Kidney epithelial cell (primary cell): Measurements from ENCODE around the gene NKX2-4. TPM values are rescaled to one million over a fixed set of nuclear protein-coding genes. Genes with fewer than 3 reads are reported as not detected.
"Not testable (repeated sequence)": the region's sequence is repeated elsewhere in the genome, so short reads cannot be mapped to it uniquely, and the experiment has no call there.

Experiments used
- DNase-seq: peaks from one replicate; pipeline ENCODE4 v3.0.0-alpha.2; 2010; ENCODE audit warnings: low read depth
- H3K27me3 ChIP-seq: 2 replicates; pipeline ENCODE4 v1.6.0; 2011; ENCODE audit warnings: low read length; ENCODE audit not compliant: control insufficient read depth, insufficient read depth
- H3K36me3 ChIP-seq: 2 replicates; pipeline ENCODE4 v1.5.1; 2011; ENCODE audit warnings: low read length; ENCODE audit not compliant: control insufficient read depth, insufficient read depth
- H3K4me3 ChIP-seq: 2 replicates; pipeline ENCODE4 v1.5.1; 2011; ENCODE audit warnings: low read depth, mild to moderate bottlenecking, control low read depth, low read length
- CTCF ChIP-seq: IDR thresholded peaks from 2 replicates; pipeline ENCODE4 v1.5.1; 2011; ENCODE audit warnings: mild to moderate bottlenecking, moderate library complexity, low read length, control low read depth, inconsistent platforms; ENCODE audit not compliant: insufficient read depth, poor library complexity, severe bottlenecking
- total RNA-seq: library from RNA; depleted of rRNA; stranded (reverse); fragments of >200 nt; gene quantifications from 2 replicates; pipeline ENCODE4 v1.2.3, GENCODE V29; 2015

NKX2-4 gene
- total RNA-seq, 1 donor from 2014 or later: not detected

DNA sequence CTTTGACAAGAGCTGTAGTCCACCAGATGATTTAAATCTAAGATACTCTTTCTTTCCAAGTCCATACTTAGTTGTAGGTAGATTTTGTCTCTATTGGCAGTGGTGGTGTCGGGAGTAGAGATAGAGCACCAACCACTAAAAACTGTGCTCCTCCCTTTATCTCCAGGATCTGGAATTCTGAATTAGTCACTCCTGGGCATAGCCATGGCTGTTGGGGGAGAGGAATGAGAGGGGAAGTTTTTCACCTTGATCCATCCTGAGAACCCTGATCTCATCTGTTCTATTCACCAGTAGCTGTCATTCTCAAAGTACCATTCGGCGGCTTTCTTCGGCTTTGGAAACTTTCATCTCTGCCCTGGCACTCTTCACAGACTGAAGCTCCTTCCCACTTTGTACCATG is 35.6 kb upstream of the NKX2-4 start:
- no peak for TF ChIP-seq CTCF
- no peak for DNase-seq
- H3K36me3 ChIP-seq: no peaks in the 10 kb centered on the region
- H3K4me3 ChIP-seq: no peak overlapping the region
- no peaks in the 10 kb centered on the region for H3K27me3 ChIP-seq

DNA sequence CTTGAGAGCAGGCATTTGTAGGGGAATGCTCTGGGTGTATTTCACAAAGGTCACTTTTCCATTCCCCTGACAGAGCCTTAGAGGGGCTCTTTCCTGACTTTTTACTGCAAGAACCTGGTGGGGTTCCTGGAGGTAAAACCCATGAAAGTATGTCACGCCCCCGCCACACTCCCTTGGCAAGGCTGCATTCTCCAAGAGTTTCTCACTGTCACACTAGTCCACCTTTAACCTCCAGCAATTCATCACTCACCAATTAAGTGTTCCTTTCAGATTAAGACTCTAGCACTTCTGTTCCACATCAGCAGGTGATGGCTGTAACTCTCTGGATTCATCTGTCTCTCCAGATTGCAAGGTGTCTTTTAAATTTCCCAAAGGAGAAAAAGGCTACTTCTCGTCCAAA is 32.7 kb upstream of the NKX2-4 start:
- Histone ChIP-seq H3K27me3 (no peaks in the 10 kb centered on the region), H3K4me3 (no peak overlapping the region), H3K36me3 (no peaks in the 10 kb centered on the region)
- peak; percentile 34 for DNase-seq
- no peak for TF ChIP-seq CTCF

GRCh38 chr20:21424846-21425245 is 27.5 kb upstream of the NKX2-4 start:
- Histone ChIP-seq H3K4me3 (no peak overlapping the region), H3K36me3 (no peaks in the 10 kb centered on the region), H3K27me3 (no peaks in the 10 kb centered on the region)
- TF ChIP-seq CTCF: no peak
- no peak for DNase-seq

- H3K4me3 ChIP-seq, DNase-seq, H3K27me3 ChIP-seq, H3K36me3 ChIP-seq: not testable (repeated sequence)
These were observed 26.4 kb upstream of the NKX2-4 start for GRCh38 chr20:21423712-21424111.

DNA sequence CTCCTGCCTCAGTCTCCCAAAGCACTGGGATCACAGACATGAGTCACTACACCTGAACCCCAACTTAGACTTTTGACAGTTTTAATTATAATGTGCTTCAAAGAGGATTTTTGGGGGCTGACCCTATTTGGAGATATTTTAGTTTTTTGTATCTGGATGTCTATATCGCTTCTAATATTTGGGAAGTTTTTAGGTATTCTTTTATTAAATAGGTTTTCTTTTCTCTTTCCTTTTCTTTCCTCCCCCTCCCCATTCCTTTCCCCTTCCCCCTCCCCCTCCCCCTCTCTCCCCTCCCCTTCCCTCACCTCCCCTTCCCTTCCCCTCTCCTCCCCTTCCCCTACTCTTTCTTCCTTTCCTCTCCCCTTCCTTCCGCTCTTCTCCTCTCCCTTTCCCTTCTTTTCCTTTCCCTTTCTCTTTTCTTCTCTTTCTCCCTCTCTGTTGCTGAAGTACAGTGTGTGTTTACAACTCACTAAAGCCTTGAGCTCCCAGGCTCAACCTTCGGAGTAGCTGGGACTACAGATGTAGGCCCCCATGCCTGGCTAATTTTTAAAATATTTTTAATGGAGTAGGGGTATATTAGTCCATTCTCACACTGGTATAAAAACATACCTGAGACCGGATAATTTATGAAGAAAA is 24.4 kb upstream of the NKX2-4 start:
- TF ChIP-seq CTCF: no peak
- Histone ChIP-seq H3K4me3 (no peak overlapping the region), H3K36me3 (no peaks in the 10 kb centered on the region), H3K27me3 (no peaks in the 10 kb centered on the region)
- DNase-seq: no peak

DNA sequence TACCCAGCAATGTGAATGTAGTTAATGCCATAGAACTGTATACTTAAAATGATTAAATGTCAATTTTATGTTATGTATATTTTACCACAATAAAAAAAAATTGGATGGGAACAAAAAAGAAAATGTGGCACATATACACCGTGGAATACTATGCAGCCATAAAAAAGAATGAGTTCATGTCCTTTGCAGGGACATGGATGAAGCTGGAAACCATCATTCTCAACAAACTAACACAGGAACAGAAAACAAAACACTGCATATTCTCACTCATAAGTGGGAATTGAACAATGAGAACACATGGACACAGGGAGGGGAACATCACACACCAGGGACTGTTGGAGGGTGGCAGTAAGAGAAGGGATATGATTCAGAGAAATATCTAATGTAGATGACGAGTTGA is 21.8 kb upstream of the NKX2-4 start:
- not testable (repeated sequence) for H3K4me3 ChIP-seq, DNase-seq, H3K36me3 ChIP-seq, H3K27me3 ChIP-seq

DNA sequence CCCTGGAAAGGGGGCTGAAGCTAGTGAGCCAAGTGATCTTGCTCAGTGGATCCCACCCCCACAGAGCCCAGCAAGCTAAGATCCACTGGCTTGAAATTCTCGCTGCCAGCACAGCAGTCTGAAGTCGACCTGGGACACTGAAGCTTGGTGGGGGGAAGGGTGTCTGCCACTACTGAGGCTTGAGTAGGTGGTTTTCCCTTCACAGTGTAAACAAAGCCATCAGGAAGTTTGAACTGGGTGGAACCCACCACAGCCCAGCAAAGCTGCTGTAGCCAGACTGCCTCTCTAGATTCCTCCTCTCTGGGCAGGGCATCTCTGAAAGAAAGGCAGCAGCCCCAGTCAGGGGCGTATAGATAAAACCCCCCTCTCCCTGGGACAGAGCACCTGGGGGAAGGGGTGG is 16.7 kb upstream of the NKX2-4 start:
- H3K4me3 ChIP-seq, H3K36me3 ChIP-seq, H3K27me3 ChIP-seq, DNase-seq: not testable (repeated sequence)
